MCF 10A (cell line): Measurements from ENCODE around the gene FAM13A. TPM values are rescaled to one million over a fixed set of nuclear protein-coding genes. Genes with fewer than 3 reads are reported as not detected.

Experiments used
- BruUV-seq: library from RNA; stranded (reverse); fragments of 400-500 nt; replicated peaks from 2 replicates; lab custom pipeline; 2021; lab: Mats Ljungman, UMichigan
- CTCF ChIA-PET: fragments of 300-600 bp; sonication (Branson Sonifier 250); formaldehyde crosslinking; extraction: SDS; loops from one replicate; lab custom pipeline; 2021; ENCODE audit warnings: antibody characterized with exemption, inconsistent platforms; lab: Yijun Ruan, JAX
- POLR2A ChIA-PET: fragments of 300-600, 350-650 bp; sonication (Branson Sonifier 250); formaldehyde crosslinking; extraction: SDS; loops from one replicate; lab custom pipeline; 2020; ENCODE audit warnings: antibody characterized with exemption, inconsistent platforms; lab: Yijun Ruan, JAX
- DNase-seq: peaks from one replicate; pipeline ENCODE4 v3.0.0-alpha.2; 2018; ENCODE audit not compliant: unreplicated experiment
- H3K27ac Mint-ChIP-seq: one replicate; pipeline ENCODE4 v1.8.0; 2022; ENCODE audit warnings: mild to moderate bottlenecking, low read depth, mixed read lengths; ENCODE audit not compliant: unreplicated experiment
- H3K27me3 Mint-ChIP-seq: one replicate; pipeline ENCODE4 v1.8.0; 2022; ENCODE audit warnings: mixed read lengths; ENCODE audit not compliant: insufficient read depth, unreplicated experiment
- H3K36me3 Mint-ChIP-seq: one replicate; pipeline ENCODE4 v1.8.0; 2022; ENCODE audit warnings: mild to moderate bottlenecking, moderate library complexity, mixed read lengths; ENCODE audit not compliant: insufficient read depth, unreplicated experiment
- H3K4me1 Mint-ChIP-seq: one replicate; pipeline ENCODE4 v1.8.0; 2022; ENCODE audit warnings: mixed read lengths; ENCODE audit not compliant: insufficient read depth, unreplicated experiment
- H3K4me3 Mint-ChIP-seq: one replicate; pipeline ENCODE4 v1.8.0; 2022; ENCODE audit warnings: mild to moderate bottlenecking, moderate library complexity, mixed read lengths; ENCODE audit not compliant: unreplicated experiment
- H3K9me3 Mint-ChIP-seq: one replicate; pipeline ENCODE4 v1.8.0; 2022; ENCODE audit warnings: mixed read lengths; ENCODE audit not compliant: unreplicated experiment
- intact Hi-C: fragments of 100-400 bp; cut with micrococcal nuclease; formaldehyde crosslinking; loops from 2 replicates; pipeline ENCODE4 v1.14.1; 2022
- total RNA-seq: library from RNA; stranded (reverse); gene quantifications from 2 replicates; pipeline ENCODE4 v1.2.3, GENCODE V29; 2022
- TF ChIP-seq, protein P1 (sequence below): fragments of 200-600 bp; IDR thresholded peaks from one replicate; pipeline ENCODE4 v1.8.0; 2022; ENCODE audit warnings: antibody characterized with exemption, mild to moderate bottlenecking; ENCODE audit not compliant: unreplicated experiment

Gene FAM13A
- total RNA-seq, 1 experiment from 2014 or later, result 11.1 TPM

- Mint-ChIP-seq H3K27ac (peak overlapping the region; percentile 59), H3K4me3 (no peak overlapping the region), H3K27me3 (no peaks in the 10 kb centered on the region), H3K4me1 (peaks cover 13% of the 10 kb centered on the region), H3K9me3 (peaks cover 33% of the 10 kb centered on the region), H3K36me3 (peaks cover under 1% of the 10 kb centered on the region)
- DNase-seq, result peak; percentile 28
- BruUV-seq, result no TSS peak
- TF ChIP-seq, protein P1, sequence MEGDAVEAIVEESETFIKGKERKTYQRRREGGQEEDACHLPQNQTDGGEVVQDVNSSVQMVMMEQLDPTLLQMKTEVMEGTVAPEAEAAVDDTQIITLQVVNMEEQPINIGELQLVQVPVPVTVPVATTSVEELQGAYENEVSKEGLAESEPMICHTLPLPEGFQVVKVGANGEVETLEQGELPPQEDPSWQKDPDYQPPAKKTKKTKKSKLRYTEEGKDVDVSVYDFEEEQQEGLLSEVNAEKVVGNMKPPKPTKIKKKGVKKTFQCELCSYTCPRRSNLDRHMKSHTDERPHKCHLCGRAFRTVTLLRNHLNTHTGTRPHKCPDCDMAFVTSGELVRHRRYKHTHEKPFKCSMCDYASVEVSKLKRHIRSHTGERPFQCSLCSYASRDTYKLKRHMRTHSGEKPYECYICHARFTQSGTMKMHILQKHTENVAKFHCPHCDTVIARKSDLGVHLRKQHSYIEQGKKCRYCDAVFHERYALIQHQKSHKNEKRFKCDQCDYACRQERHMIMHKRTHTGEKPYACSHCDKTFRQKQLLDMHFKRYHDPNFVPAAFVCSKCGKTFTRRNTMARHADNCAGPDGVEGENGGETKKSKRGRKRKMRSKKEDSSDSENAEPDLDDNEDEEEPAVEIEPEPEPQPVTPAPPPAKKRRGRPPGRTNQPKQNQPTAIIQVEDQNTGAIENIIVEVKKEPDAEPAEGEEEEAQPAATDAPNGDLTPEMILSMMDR, result no peak
- ChIA-PET POLR2A (interaction anchor here (1.0 kb wide), 1 partner anchor 11 kb away, joined by 3 read pairs; no protein-coding TSS in a partner anchor), CTCF (interaction anchor here (0.6 to 1.4 kb wide), 3 partner anchors 109 to 926 kb away, joined by 3 read pairs; no protein-coding TSS in a partner anchor)
- intact Hi-C loops, result no loop called here
Observed at GRCh38 chr4:88900432-88900831, 156.6 kb downstream of the FAM13A start.

GRCh38 chr4:88897752-88898151 is 159.2 kb downstream of the FAM13A start:
- intact Hi-C loops, result no loop called here
- Mint-ChIP-seq H3K27me3 (no peaks in the 10 kb centered on the region), H3K27ac (no peak overlapping the region), H3K4me3 (no peak overlapping the region), H3K36me3 (no peaks in the 10 kb centered on the region), H3K4me1 (peaks cover 18% of the 10 kb centered on the region), H3K9me3 (peaks cover 28% of the 10 kb centered on the region)
- TF ChIP-seq, protein P1, result no peak
- ChIA-PET POLR2A (interaction anchor here (1.1 kb wide), 1 partner anchor 27 kb away, joined by 3 read pairs; no protein-coding TSS in a partner anchor), CTCF (no interaction called here)
- BruUV-seq, result no TSS peak
- DNase-seq, result no peak

GRCh38 chr4:88897180-88897579 is 159.8 kb downstream of the FAM13A start:
- Mint-ChIP-seq H3K4me3 (no peak overlapping the region), H3K9me3 (peaks cover 22% of the 10 kb centered on the region), H3K4me1 (peaks cover 18% of the 10 kb centered on the region), H3K27me3 (no peaks in the 10 kb centered on the region), H3K36me3 (no peaks in the 10 kb centered on the region), H3K27ac (no peak overlapping the region)
- TF ChIP-seq, protein P1, result no peak
- ChIA-PET POLR2A (interaction anchor here (0.6 to 1.1 kb wide), 2 partner anchors 27 to 72 kb away, joined by 3 to 5 read pairs; no protein-coding TSS in a partner anchor), CTCF (no interaction called here)
- no peak for DNase-seq
- intact Hi-C loops, result no loop called here
- BruUV-seq, result no TSS peak

DNA sequence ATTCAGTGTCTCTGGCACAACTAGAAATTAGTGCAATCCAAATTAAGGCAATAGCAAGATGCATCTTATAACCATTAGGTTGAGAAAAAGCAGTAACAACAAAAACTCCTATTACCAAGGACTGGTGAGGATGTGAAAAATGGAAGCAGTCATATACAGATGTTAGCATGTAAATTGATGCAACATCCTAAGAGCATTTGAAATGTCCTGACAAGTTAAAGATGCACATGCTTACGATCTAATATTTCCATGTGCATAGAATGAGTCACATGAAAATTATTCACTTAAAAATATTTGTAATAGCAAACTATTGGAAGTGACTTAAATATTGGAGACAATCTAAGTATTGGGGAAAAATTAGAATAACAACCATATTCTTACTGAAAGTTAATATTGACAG is 163.0 kb downstream of the FAM13A start:
- no peak for DNase-seq
- H3K27ac Mint-ChIP-seq, result no peak overlapping the region
- H3K9me3 Mint-ChIP-seq, result no peaks in the 10 kb centered on the region

More for the DNA sequence above, 163.0 kb downstream of the FAM13A start:
- TF ChIP-seq, protein P1, result no peak
- no peaks in the 10 kb centered on the region for H3K27me3 Mint-ChIP-seq
- intact Hi-C loops, result no loop called here
- H3K4me3 Mint-ChIP-seq, result no peak overlapping the region
- peaks cover 5% of the 10 kb centered on the region for H3K4me1 Mint-ChIP-seq
- no TSS peak for BruUV-seq
- POLR2A ChIA-PET, result no interaction called here
- no peaks in the 10 kb centered on the region for H3K36me3 Mint-ChIP-seq
- CTCF ChIA-PET, result no interaction called here
